ENCODE data around the gene PLA2G15. TPM values are rescaled to one million over a fixed set of nuclear protein-coding genes. Genes with fewer than 3 reads are reported as not detected.

Gene PLA2G15
- total and polyA plus RNA-seq, 9 donors, result 7.3 to 18.4 (median 9.7) TPM

DNA sequence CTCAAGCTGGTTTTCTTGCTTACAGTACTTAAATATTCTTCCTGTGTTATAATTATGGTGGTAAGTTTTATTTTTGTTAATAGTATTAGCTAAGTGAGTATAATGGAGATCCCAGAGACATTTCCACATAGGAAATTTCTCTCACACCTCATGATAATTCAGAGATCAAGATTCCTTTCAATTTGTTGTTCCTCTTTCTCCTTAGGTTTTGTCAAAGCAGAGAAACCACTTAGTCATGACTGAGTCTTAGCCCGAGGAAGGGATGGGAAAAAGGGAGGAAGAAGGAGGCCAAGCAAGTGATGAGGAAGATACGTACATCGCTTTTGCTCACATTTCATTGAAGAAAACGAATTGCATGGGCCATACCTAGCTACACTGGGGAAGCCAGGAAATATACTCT, 27.7 kb upstream of the PLA2G15 start:
- Histone ChIP-seq H3K9me3 (no peaks in the 10 kb centered on the region), H3K36me3 (no peaks in the 10 kb centered on the region), H3K27ac (no peak overlapping the region), H3K4me1 (ENCODE audit: insufficient read depth) (no peaks in the 10 kb centered on the region), H3K4me3 (no peak overlapping the region), H3K27me3 (no peaks in the 10 kb centered on the region)
- DNase-seq, result no peak
- intact Hi-C loops (cut with DNase I), result no loop called here
- 92 to 94% (median 93%) methylated on average over 4 of the region's 4 CpGs for WGBS, 3 donors
- TF ChIP-seq EP300 (IDR thresholded peaks at IDR 0.05) (no peak), POLR2A (IDR thresholded peaks at IDR 0.05) (no peak)
- TF ChIP-seq, protein P1, sequence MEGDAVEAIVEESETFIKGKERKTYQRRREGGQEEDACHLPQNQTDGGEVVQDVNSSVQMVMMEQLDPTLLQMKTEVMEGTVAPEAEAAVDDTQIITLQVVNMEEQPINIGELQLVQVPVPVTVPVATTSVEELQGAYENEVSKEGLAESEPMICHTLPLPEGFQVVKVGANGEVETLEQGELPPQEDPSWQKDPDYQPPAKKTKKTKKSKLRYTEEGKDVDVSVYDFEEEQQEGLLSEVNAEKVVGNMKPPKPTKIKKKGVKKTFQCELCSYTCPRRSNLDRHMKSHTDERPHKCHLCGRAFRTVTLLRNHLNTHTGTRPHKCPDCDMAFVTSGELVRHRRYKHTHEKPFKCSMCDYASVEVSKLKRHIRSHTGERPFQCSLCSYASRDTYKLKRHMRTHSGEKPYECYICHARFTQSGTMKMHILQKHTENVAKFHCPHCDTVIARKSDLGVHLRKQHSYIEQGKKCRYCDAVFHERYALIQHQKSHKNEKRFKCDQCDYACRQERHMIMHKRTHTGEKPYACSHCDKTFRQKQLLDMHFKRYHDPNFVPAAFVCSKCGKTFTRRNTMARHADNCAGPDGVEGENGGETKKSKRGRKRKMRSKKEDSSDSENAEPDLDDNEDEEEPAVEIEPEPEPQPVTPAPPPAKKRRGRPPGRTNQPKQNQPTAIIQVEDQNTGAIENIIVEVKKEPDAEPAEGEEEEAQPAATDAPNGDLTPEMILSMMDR (IDR thresholded peaks at IDR 0.05), result no peak

DNA sequence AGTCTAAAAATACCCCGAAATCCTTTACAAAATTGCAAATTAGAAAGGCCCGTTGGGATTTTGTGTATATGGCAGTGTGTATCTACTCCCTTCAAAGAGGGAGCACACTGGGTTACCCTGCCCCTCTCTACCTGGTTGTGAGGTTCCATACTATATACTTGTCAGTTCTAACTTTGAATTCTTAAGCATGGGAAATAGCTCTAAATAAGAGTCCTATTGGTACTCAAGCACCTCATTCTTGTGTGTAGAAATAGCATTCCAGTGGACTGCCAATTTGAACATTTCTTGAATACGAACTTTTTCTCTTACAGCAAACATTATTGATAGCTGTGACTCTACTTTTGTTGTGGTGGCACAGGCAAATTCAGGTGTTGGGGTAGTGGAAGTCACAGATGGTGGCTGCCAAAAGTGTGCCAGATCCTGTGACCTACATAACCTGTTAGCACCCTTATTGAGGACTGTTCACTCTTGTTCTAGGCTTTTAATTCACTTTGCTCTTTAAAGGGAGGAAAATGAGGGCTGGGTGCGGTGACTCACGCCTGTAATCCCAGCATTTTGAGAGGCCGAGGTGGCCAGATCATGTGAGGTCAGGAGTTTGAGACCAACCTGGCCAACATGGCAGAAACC, 25.3 kb upstream of the PLA2G15 start:
- Histone ChIP-seq H3K9me3 (no peaks in the 10 kb centered on the region), H3K4me3 (no peak overlapping the region), H3K27me3 (no peaks in the 10 kb centered on the region), H3K36me3 (no peaks in the 10 kb centered on the region), H3K27ac (no peak overlapping the region), H3K4me1 (ENCODE audit: insufficient read depth) (no peaks in the 10 kb centered on the region)
- intact Hi-C loops (cut with DNase I), result loop anchor here in 2 of 4 donors (10.0 kb wide), 2 partner anchors 125 to 145 kb away; no protein-coding TSS in a partner anchor
- no peak for TF ChIP-seq EP300 (IDR thresholded peaks at IDR 0.05)
- TF ChIP-seq, protein P1 (IDR thresholded peaks at IDR 0.05), result no peak
- TF ChIP-seq POLR2A (IDR thresholded peaks at IDR 0.05), result no peak
- no peak for DNase-seq
- 90 to 93% (median 90%) methylated on average over 6 of the region's 6 CpGs for WGBS, 3 donors

DNA sequence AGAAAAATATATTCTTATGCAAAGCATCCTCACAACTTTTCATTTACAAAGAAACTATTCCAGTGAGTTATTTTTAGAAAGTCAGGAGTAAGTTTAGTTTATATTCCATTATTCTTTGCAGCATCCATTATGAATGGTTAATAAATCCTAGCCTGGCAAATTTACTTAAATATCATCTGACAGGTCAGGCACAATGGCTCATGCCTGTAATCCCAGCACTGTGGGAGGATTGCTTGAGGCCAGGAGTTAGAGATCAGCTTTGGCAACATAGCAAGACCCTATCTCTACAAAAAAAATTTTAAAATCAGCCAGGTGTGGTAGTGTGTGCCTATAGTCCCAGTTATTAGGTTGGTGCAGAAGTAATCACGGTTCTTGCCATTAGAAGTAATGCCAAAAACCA, 22.1 kb upstream of the PLA2G15 start:
- H3K9me3 ChIP-seq, result no peaks in the 10 kb centered on the region
- H3K27ac ChIP-seq, result no peak overlapping the region
- WGBS, 3 donors, result 87 to 89% (median 89%) methylated on average over 1 of the region's 1 CpG
- TF ChIP-seq POLR2A (IDR thresholded peaks at IDR 0.05) (no peak), EP300 (IDR thresholded peaks at IDR 0.05) (no peak)
- TF ChIP-seq, protein P1 (IDR thresholded peaks at IDR 0.05), result no peak
- H3K4me1 ChIP-seq (ENCODE audit: insufficient read depth), result no peaks in the 10 kb centered on the region
- no peaks in the 10 kb centered on the region for H3K27me3 ChIP-seq
- intact Hi-C loops (cut with DNase I), result loop anchor here in 2 of 4 donors (10.0 kb wide), 2 partner anchors 128 to 148 kb away; no protein-coding TSS in a partner anchor
- H3K4me3 ChIP-seq, result no peak overlapping the region
- no peaks in the 10 kb centered on the region for H3K36me3 ChIP-seq
- no peak for DNase-seq

DNA sequence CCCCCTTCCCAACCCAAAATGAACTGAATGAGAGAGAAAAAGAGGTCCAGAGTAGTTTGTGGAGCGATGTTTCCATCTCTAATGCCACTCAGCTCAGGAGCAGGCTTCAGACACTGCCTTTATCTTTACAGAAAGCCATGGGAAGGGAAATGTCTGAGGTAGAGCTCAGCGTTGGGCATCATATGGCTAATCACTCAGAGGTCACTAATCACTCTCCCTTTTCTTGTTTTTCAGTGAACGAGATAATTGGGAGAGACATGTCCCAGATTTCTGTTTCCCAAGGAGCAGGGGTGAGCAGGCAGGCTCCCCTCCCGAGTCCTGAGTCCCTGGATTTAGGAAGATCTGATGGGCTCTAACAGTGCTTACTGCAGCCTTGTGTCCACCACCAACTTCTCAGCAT, 19.1 kb upstream of the PLA2G15 start:
- no peaks in the 10 kb centered on the region for H3K36me3 ChIP-seq
- intact Hi-C loops (cut with DNase I), result loop anchor here in 2 of 4 donors (5.0 to 10.0 kb wide), 3 partner anchors 131 to 234 kb away; no protein-coding TSS in a partner anchor
- no peaks in the 10 kb centered on the region for H3K27me3 ChIP-seq
- no peaks in the 10 kb centered on the region for H3K4me1 ChIP-seq (ENCODE audit: insufficient read depth)
- WGBS, 3 donors, result 70 to 84% (median 83%) methylated on average over 4 of the region's 4 CpGs
- H3K4me3 ChIP-seq, result no peak overlapping the region
- no peak for TF ChIP-seq EP300 (IDR thresholded peaks at IDR 0.05)
- TF ChIP-seq, protein P1 (IDR thresholded peaks at IDR 0.05), result no peak
- no peak for TF ChIP-seq POLR2A (IDR thresholded peaks at IDR 0.05)
- H3K9me3 ChIP-seq, result no peaks in the 10 kb centered on the region
- no peak overlapping the region for H3K27ac ChIP-seq
- no peak for DNase-seq
